Stimulated activated CD8-positive, alpha-beta memory T cell treated with anti-CD3 and anti-CD28 coated beads, Interleukin-15, amount 100 ng/mL, for 1 hour (primary cell): ENCODE measurements around the gene FAM3C.

Experiments used
- DNase-seq: peaks from one replicate; pipeline ENCODE4 v3.0.0-alpha.2; 2020; ENCODE audit warnings: low read depth

FAM3C gene

GRCh38 chr7:121300685-121301420, 95.3 kb downstream of the FAM3C start:
- DNase-seq: no peak
